ENCODE data around the gene PCGF1. TPM values are rescaled to one million over a fixed set of nuclear protein-coding genes. Genes with fewer than 3 reads are reported as not detected.
A peak's percentile ranks its signal among the peaks of the same experiment; 100 is the strongest.

Gene PCGF1
- total and polyA plus RNA-seq, 9 of the 15 experiments (the other 6 are each of a cell fraction or from before 2014, with no cell fraction given) = 20.3 to 45.7 (median 29.3) TPM

DNA sequence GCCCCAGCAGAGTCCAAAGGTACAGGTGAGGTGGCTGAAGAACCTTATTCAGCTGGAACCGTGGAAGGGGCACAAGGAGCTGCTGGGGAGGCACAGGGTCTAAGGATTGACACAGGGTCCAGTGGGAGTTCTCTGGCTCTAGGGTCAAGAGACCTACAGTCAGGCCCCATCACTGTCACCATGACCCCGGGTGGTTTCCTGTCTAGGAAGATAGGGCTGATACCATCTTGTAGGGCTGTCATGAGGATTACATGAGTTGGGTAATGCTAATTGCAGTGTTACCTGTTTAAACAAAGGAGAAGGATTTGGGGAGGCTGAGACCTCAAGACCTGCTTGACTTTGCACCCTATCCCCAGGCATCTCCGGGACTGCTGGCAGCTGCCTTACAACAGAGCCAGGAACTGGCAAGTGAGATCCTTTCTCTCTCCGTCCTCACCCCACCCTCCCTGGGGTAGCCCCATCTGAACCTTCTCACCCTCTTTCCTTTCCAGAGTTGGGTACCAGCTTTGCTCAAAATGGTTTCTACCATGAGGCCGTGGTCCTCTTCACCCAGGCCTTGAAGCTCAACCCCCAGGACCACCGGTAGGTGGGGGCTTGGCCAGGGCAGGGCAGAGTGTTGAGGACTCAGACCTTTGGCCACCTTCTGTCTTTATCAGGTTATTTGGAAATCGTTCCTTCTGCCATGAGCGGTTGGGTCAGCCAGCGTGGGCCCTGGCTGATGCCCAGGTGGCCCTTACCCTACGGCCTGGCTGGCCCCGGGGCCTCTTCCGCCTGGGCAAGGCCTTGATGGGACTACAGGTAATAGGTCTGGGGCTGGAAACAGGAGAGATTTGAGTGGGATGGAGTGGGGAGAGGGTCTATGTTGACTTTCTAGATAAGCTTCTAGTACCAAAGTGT lies 15.6 kb downstream of the PCGF1 start (continued):
- TF ChIP-seq, protein P1, sequence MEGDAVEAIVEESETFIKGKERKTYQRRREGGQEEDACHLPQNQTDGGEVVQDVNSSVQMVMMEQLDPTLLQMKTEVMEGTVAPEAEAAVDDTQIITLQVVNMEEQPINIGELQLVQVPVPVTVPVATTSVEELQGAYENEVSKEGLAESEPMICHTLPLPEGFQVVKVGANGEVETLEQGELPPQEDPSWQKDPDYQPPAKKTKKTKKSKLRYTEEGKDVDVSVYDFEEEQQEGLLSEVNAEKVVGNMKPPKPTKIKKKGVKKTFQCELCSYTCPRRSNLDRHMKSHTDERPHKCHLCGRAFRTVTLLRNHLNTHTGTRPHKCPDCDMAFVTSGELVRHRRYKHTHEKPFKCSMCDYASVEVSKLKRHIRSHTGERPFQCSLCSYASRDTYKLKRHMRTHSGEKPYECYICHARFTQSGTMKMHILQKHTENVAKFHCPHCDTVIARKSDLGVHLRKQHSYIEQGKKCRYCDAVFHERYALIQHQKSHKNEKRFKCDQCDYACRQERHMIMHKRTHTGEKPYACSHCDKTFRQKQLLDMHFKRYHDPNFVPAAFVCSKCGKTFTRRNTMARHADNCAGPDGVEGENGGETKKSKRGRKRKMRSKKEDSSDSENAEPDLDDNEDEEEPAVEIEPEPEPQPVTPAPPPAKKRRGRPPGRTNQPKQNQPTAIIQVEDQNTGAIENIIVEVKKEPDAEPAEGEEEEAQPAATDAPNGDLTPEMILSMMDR (IDR thresholded peaks at IDR 0.05 in 2 of 3, conservative IDR thresholded peaks at IDR 0.05 in 1 of 3; ENCODE audit: insufficient read depth in 2 of 3, low read depth in 1 of 3, low read length in 3 of 3) = no peak
- TF ChIP-seq, protein P2, sequence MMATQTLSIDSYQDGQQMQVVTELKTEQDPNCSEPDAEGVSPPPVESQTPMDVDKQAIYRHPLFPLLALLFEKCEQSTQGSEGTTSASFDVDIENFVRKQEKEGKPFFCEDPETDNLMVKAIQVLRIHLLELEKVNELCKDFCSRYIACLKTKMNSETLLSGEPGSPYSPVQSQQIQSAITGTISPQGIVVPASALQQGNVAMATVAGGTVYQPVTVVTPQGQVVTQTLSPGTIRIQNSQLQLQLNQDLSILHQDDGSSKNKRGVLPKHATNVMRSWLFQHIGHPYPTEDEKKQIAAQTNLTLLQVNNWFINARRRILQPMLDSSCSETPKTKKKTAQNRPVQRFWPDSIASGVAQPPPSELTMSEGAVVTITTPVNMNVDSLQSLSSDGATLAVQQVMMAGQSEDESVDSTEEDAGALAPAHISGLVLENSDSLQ (IDR thresholded peaks at IDR 0.05) = peak; percentile 29; the same call in 1 of the 2 replicates
- TF ChIP-seq EP300 (IDR thresholded peaks at IDR 0.05; ENCODE audit: low read length) (peak; percentile 11; the same call in 1 of the 2 replicates), HDGF (IDR thresholded peaks at IDR 0.05) (no peak), ZNF274 (IDR thresholded peaks at IDR 0.05; ENCODE audit: borderline replicate concordance, low read depth, low read length) (no peak)

DNA sequence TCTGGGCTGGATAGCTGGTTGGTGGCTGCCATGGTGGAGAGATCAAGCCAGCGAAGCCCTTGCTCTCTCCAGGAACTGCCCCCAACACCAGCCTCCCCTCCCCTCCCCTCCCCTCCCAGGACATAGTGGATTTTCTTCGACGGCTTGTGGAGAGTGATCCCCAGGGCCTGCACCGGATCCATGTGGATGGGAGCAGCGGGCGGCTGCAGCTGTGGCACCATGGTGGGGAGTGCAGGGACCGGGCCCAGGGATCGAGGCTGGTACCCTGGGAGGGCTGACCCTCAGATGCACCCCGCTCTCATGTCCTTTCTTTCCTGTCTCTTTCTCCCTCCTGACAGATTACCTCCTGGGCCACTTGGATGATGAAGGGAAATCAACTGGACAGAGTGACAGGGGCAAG lies 17.6 kb downstream of the PCGF1 start:
- no peaks in the 10 kb centered on the region for H3K79me2 ChIP-seq (ENCODE audit: control insufficient read depth, insufficient read depth, low read length)
- H4K20me1 ChIP-seq (replicated peaks; ENCODE audit: control insufficient read depth, insufficient read depth, low read length) = no peaks in the 10 kb centered on the region
- intact Hi-C loops (cut with micrococcal nuclease) (no loop called here), in situ Hi-C loops (cut with MboI) (loop anchor here (5.0 kb wide), 1 partner anchor 82 kb away; no protein-coding TSS in a partner anchor)
- H3K4me2 ChIP-seq (ENCODE audit: insufficient read depth, low read length) = no peak overlapping the region
- no peak for FAIRE-seq
- H3K9me1 ChIP-seq (ENCODE audit: control insufficient read depth, insufficient read depth, low read length) = no peaks in the 10 kb centered on the region
- H3K4me1 ChIP-seq (replicated peaks in 1 of 2; ENCODE audit: control insufficient read depth in 2 of 2, insufficient read depth in 2 of 2, low read length in 2 of 2) = peaks cover 4 to 6% of the 10 kb centered on the region in 2 experiments; a peak in 4 of 5 replicates
- no peak for ATAC-seq
- H3K4me3 ChIP-seq = no peak overlapping the region
- CTCF ChIA-PET (ENCODE audit: low intra/inter-chr PET ratio) = no interaction called here
- POLR2A ChIA-PET = interaction anchor here (1.2 to 2.4 kb wide), 3 partner anchors 9 to 14 kb away, joined by 5 to 13 read pairs (median 6); no protein-coding TSS in a partner anchor
- H3K36me3 ChIP-seq (ENCODE audit: control insufficient read depth, insufficient read depth, low read length) = peaks cover 63% of the 10 kb centered on the region; the same call in 2 of the 3 replicates
- H3K9ac ChIP-seq (ENCODE audit: insufficient read depth in 1 of 2, low read depth in 2 of 2, low read length in 2 of 2) = peak overlapping the region in 1 of 2 experiments; percentile 52; a peak in 1 of 4 replicates
- no peak for DNase-seq (ENCODE audit: extremely low read depth in 1 of 4, low spot score in 3 of 4)
- BruUV-seq (replicated peaks) = no TSS peak
- H2AFZ ChIP-seq (ENCODE audit: low read depth, low read length) = no peak overlapping the region
- 90% methylated on average over 8 of the region's 9 CpGs for WGBS (ENCODE audit: insufficient coverage, low coverage, missing lambda C conversion rate)
- no peak overlapping the region for H3K27ac ChIP-seq (ENCODE audit: extremely low read depth, low read depth, low read length)
- no peaks in the 10 kb centered on the region for H3K9me3 ChIP-seq (replicated peaks; ENCODE audit: control insufficient read depth, insufficient read depth, low read depth, low read length)
- no peaks in the 10 kb centered on the region for H3K27me3 ChIP-seq (ENCODE audit: control insufficient read depth in 2 of 2, insufficient read depth in 2 of 2, low read length in 2 of 2)
- TF ChIP-seq ZNF707 (CRISPR knock-in tag; conservative IDR thresholded peaks at IDR 0.05) = no peak
- TF ChIP-seq ZNF239 (CRISPR knock-in tag; IDR thresholded peaks at IDR 0.05) = no peak
- TF ChIP-seq GATAD2B (IDR thresholded peaks at IDR 0.05; ENCODE audit: borderline replicate concordance) = no peak
- no peak for TF ChIP-seq ZBTB1 (CRISPR knock-in tag; IDR thresholded peaks at IDR 0.05; ENCODE audit: borderline replicate concordance, low read depth)
- TF ChIP-seq, protein P3, sequence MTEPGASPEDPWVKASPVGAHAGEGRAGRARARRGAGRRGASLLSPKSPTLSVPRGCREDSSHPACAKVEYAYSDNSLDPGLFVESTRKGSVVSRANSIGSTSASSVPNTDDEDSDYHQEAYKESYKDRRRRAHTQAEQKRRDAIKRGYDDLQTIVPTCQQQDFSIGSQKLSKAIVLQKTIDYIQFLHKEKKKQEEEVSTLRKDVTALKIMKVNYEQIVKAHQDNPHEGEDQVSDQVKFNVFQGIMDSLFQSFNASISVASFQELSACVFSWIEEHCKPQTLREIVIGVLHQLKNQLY (CRISPR knock-in tag; conservative IDR thresholded peaks at IDR 0.05) = no peak
- TF ChIP-seq SMAD4 (CRISPR knock-in tag; conservative IDR thresholded peaks at IDR 0.05) = no peak
- TF ChIP-seq, protein P4, sequence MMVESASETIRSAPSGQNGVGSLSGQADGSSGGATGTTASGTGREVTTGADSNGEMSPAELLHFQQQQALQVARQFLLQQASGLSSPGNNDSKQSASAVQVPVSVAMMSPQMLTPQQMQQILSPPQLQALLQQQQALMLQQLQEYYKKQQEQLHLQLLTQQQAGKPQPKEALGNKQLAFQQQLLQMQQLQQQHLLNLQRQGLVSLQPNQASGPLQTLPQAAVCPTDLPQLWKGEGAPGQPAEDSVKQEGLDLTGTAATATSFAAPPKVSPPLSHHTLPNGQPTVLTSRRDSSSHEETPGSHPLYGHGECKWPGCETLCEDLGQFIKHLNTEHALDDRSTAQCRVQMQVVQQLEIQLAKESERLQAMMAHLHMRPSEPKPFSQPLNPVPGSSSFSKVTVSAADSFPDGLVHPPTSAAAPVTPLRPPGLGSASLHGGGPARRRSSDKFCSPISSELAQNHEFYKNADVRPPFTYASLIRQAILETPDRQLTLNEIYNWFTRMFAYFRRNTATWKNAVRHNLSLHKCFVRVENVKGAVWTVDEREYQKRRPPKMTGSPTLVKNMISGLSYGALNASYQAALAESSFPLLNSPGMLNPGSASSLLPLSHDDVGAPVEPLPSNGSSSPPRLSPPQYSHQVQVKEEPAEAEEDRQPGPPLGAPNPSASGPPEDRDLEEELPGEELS (CRISPR knock-in tag; IDR thresholded peaks at IDR 0.05; ENCODE audit: borderline replicate concordance) = no peak

Data from K562 (cell line).